ENCODE data around the gene HNRNPAB.
"Not testable (repeated sequence)": the region's sequence is repeated elsewhere in the genome, so short reads cannot be mapped to it uniquely, and the experiment has no call there.

HNRNPAB gene

DNA sequence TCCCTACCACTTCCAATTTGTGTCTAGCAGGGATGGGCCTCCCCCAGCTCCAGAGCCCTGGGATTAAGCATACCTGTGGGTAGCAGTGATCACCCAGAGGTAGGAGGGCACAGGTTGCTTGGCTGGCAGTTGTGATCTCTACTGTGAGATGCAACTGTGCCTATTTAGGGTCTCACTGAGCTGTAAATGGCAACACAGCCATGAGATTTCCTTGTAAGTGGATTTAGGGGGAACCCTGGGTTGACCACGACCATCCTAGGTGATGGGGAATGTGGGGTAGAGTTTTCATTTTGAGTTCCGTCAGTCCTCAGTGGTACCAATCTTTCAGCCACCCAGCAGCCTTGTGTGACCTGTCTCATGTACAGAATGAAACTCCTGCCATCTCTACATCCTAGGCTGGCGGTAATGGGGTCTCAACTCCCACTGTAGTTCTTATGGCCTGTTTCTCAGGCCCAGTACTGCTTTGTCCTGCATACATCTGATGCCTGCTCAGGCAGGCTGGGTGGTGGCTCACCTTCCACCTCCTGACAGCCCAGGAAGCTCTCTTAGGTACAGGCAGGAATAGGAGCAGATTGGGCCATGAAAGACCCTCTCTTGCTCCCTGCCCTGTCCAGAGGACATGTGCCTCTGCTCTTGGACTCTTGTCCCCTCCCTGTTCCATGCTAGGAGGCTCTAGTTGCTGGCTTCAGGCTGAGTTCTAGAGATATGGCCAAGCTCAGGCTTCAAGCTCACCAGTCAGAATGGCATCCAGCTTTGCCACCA, 8.1 kb downstream of the HNRNPAB start:
- DNase-seq (ENCODE audit: low spot score), result no peak

DNA sequence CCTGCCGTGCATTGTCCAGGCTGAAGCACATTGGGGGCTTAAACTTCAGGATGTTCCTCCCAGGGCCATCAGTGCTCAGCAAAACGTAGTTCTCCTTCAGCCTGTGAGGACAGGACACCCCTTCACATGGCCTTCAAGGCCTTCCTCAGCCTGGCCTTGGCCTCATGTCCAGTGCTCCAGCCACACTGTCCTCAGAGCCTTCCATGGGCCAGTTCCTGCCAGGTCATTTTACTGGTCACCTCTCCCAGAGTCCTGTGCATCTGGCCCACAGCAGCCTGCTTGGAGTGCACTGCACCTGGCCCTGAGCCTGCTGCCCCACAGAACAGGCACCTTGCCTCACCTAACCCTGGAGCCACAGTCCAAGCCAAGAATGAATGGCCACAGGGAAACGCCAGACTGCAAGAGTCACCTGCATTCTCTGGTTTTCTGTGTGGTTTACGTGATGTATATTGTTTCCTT, 8.7 kb downstream of the HNRNPAB start:
- no peak for DNase-seq (ENCODE audit: low spot score)

GRCh38 chr5:178213748-178214151, 9.4 kb downstream of the HNRNPAB start:
- no peak for DNase-seq (ENCODE audit: low spot score)

DNA sequence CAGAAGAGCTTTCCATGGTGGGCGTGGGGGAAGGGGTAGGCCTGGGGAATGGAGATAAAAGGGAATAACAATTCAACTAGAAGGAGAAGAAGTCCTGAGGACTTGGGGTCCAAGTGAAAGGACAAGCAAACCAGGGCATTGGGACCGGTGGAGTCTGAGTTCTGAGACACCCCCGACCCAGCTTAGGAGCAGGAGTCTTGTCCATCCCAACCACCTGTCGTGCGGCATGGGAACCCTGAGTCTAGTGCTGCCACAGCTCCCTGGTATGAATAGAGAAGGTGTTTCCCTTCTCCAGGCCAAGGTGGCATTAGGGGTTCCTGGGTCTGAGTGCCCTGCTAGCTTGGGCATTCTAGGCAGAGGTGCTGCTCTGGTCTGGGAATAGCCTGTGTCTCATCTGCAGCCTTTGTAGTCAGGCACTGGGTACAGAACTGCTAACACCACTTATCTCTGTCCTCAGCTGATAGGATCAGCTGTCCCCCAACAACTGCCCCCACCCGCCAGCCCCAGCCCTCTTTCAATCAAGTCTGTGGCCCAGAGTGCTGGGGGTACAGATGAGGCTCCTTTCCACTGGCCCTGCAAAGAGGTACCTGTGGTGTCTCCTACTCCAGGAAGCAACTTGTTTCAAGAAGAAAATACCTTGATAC, 9.9 kb downstream of the HNRNPAB start:
- no peak for DNase-seq (ENCODE audit: low spot score)

DNA sequence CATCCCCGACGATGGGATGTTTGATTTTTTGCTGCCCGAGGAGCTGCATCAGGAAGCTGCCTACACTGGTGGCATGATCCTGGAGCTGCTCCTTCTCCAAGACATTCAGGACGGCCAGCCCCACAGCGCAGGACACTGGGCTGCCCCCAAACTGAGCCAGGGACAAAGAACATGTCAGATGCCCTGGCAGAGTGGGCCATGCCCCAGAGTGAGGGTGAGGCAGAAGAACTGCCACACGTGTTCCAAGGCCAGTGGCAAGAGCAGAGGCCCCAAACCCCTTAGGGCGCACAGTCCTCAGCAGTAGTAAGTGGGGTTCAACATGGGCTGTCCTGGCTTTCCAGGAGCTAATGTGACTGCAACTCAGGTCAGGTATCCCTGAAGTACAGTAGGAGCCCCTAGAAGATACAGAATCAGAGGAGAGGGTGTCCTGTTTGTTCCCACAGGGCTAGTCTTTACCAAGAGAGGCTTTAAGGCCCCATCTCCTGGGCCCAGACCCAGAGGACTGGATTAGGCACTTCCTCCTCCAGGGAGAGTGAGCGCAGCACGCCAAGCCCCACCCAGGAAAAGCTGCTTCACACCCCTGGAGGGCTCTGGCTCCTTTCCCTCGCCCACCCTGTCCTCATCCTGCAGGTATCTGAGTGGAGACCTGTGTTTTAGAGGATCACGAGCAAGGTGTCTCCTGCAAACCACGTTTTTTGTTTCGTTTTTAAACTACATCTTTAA, 11.1 kb downstream of the HNRNPAB start:
- no peak for DNase-seq (ENCODE audit: low spot score)

GRCh38 chr5:178216088-178216534, 11.8 kb downstream of the HNRNPAB start:
- no peak for DNase-seq (ENCODE audit: low spot score)

DNA sequence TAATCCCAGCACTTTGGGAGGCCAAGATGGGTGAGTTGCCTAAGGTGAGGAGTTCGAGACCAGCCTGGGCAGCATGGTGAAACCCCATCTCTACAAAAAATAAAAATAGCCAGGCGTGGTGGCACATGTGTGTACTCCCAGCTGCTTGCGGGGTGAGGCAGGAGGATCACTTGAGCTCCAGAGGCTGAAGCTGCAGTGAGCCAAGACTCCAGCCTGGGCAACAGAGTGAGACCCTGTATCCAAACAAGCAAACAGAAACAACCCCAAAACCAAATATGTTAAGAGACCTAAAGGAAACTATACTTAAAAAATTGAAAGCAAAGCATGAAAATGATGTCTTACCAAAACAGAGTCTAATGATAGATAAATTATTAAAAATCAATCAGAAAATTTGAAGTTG, 12.4 kb downstream of the HNRNPAB start:
- DNase-seq (ENCODE audit: low spot score), result no peak

DNA sequence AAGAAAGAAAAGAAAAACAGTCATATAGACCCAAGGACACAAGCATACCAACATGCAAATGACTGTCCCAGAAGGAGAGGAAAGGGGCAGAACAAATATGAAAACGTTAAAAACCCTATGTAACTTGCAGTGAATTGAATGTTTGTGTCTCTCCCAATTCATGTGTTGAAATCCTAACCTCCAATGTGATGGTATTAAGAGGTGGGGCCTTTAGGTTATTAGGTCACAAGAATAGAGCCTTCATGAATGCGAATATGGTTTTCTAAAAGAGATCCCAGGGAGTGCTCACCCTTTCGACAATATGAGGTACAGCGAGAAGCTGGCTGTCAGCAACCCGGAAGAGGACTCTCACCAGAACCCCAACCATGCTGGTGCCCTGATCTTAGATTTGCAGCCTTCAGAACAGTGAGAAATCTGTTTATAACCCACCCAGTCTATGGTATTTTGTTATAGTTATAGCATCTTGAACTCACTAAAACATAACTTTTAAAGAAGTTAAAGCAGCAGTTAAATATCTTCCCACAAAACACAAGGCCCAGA, 14.0 kb downstream of the HNRNPAB start:
- DNase-seq (ENCODE audit: low spot score), result no peak

- no peak for DNase-seq (ENCODE audit: low spot score)
Measured at GRCh38 chr5:178218827-178219226, 14.5 kb downstream of the HNRNPAB start.

- DNase-seq (ENCODE audit: low spot score), result no peak
Measured at GRCh38 chr5:178221282-178221681, 16.9 kb downstream of the HNRNPAB start.

DNA sequence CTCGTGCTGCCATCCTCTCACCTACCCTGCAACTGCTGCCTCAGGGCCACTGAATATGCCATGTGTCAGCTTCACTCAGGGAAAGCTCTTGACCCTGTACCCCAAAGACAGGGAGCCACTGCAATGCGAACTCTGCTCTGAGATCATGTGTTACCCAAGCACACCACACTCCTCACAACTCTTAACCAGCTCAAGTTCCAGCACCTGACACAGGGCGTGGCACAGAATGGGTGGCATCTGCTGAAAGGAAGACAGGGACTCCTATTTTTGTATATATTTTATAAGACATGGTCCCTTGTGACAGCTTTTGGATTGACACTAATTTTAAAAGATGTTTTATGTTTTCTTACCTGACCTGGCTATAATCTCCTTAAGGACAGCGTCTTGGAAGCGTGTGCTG, 17.5 kb downstream of the HNRNPAB start:
- DNase-seq (ENCODE audit: low spot score), result no peak

DNA sequence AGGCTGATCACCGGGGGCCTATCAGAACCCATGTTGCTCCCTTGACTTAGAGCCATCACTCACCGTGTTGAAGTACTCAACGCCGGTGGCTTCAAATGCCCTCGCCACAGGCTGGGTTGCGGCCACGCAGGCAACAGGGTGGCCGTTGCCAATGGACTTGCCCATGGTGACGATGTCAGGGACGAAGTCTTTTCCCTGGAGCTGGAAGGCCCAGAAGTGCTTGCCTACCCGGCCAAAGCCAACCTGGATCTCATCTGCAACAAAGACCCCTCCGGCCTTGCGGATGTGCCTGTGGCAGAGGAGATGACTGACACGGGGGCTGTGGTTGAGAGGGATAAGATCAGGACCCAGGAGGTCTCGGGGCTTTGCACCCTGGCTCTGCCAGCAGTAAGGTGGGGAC, 18.0 kb downstream of the HNRNPAB start:
- DNase-seq (ENCODE audit: low spot score), result no peak

DNA sequence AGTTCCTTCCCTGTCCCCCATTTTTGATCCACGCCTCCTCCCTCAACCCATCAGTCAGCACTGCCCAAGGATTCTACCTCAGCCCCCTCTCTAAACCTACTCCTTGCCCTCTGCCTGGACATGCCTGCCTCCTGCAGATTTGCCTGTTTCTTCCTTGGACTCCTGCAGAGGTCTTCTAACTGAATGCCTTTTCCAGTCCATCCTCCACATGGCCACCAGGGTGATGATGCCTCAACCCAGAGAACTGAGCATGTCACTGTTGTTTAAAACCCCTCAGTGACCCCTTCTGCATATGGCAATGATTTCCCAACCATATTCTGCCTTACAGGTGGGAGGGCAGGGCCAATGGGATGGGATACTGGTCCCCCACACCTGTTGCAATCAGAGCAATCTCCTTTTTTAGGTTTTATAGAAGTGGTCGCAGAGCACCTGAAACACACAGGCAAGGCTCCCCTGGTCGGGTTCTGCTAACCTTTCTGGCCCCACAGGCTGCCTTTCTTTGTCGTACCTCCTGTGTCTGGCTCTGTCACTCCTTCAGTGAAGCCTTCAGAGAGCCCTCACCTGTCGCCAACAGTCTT, 19.0 kb downstream of the HNRNPAB start:
- DNase-seq (ENCODE audit: low spot score), result no peak

DNA sequence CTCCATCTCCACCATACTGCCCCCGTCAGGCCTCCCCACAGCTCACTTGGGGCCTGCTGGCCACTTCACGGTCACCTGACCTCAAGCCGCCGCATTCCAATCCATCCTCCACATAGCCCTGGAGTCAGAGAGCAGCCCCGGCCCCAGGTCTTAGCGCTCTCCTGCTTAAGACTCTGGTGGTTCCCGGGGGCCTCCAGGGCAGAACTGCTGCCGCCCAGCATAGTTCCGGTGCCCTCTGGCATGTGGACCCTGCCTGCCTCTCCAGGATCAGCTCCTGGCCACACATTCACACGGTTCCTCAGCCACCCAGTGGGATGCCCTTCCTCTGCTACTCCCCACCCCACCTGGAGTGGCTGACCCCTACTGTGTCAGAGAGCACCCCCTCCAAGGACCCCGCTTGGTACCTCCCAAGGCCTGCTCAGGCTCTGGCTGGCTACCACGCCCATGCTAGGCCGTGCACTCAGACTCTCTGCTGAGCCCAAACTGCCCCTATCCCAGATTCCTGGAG, 19.5 kb downstream of the HNRNPAB start:
- no peak for DNase-seq (ENCODE audit: low spot score)

GRCh38 chr5:178224403-178224802, 20.1 kb downstream of the HNRNPAB start:
- DNase-seq (ENCODE audit: low spot score), result no peak

GRCh38 chr5:178225174-178225573, 20.8 kb downstream of the HNRNPAB start:
- DNase-seq (ENCODE audit: low spot score), result no peak

GRCh38 chr5:178227138-178227659, 22.9 kb downstream of the HNRNPAB start:
- no peak for DNase-seq (ENCODE audit: low spot score)

DNA sequence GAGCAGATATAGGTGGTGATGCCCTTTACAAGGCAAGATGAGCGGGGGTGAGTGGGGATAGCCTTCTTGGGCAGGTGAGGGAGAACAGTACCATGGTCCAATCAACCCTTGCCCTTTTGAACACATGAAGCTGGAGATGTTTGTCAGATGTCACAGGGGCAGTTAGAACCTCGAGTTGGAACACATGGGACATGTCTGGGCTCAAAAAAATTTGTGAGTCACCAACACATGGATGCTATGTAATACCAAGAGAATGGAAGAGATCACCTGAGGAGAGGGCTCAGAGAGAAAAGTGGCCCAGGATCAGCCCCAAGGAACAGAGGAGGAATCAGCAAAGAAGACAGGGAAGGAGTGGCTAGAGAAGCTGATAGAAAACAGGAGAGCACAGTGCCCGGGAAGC, 23.6 kb downstream of the HNRNPAB start:
- no peak for DNase-seq (ENCODE audit: low spot score)

- no peak for DNase-seq (ENCODE audit: low spot score)
Measured at GRCh38 chr5:178228609-178229008, 24.3 kb downstream of the HNRNPAB start.

GRCh38 chr5:178229111-178229510, 24.8 kb downstream of the HNRNPAB start:
- not testable (repeated sequence) for DNase-seq (ENCODE audit: low spot score)

DNA sequence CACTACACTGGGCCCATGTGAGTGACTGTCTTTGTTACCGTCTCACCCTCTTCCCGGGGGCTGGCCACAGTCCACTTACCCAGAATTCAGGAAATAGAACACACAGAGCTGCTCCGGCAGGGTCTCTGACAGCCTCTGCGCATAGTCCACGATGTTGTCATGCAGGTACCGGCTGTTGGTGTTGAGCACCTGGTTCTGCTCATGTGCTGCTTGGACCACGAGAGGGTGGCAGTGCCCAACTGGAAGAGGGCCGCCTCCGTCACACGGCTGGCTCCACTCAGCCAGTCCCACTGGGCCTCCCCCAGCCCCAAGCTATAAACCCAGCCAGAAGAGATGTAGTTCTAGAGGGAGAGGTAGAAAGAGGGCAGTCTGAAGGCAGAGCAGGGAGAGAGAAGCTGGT, 25.5 kb downstream of the HNRNPAB start:
- DNase-seq (ENCODE audit: low spot score), result no peak

Data from HuH-7.5 (cell line).